ENCODE data around the gene MRAP2.

Gene MRAP2

GRCh38 chr6:84136364-84137050 is 102.9 kb downstream of the MRAP2 start:
- DNase-seq = no peak

- DNase-seq = no peak
Observed at GRCh38 chr6:84137051-84137375, 103.4 kb downstream of the MRAP2 start.

DNA sequence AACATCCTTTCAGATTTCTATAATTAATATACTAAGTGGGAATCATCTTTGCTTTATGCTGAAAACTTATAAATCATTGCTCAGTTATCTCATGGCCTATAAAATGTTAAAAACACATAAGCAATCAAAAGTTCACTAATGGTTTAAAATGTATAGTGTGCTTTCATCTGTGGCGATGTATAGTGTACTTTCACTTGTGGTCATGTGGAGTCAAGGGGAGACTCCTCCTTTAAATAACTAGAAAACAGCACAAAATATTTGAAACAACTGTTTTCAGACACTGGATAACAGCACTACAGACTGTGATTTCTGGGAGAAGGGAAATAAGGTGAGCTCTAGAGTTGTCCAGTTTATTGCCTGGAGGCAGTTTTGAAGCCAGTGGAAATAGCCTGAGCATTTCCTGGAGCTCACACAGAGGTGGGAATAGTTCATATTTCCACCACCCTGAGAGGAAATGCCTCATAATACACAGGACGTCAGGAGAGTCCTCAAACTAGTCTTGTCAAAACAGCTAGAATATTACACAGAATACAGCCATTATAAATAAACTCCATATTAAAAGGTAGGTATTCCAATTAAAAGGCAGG is 104.5 kb downstream of the MRAP2 start:
- DNase-seq = no peak

- DNase-seq = no peak
Observed at GRCh38 chr6:84139311-84139710, 105.7 kb downstream of the MRAP2 start.

Measured in KG1 (cell line).